Fibroblast of the conjunctiva (primary cell): ENCODE results near the gene ST6GALNAC3.

ENCODE experiments used
- DNase-seq: peaks from one replicate; pipeline ENCODE4 v3.0.0-alpha.2; 2010; ENCODE audit warnings: low read depth

Gene ST6GALNAC3

DNA sequence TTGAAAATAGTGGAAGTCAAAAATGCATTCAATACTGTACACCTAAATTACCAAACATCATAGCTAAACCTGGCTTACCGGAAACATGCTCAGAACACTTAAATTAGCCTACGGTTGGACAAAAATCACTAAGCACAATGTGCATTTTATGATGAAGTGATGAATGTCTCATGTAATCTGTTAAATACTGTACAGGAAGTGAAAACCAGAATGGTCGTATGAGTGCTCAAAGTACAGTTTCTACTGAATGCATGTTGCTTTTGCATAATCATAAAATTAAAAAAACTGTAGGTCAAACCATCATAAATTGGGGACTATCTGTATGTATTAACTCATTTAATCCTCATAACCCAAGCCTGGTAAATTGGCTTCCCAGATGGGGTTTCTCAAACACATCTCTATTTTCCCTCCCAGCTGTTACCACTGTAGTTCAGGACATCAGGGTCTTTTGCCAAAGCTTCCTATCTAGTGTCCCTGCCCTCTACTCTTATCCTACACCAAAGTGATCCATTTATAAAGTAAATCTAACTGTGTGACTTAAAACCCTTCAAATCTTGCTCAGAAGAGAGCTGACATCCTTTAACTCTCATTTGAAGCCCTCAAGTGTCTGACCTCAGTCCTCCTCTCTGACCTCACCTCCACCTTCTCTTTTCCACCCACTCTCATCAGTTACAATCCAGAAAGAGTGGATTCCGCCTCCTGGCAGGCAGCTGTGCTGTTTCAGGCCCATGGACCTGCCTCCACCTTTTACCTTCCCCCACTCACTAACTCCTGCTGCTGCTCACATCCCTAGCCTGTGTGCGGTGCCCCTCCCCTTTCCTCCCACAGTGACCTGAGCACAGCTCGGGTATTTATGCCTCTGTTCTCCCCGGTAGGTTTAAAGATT lies 436.4 kb downstream of the ST6GALNAC3 start:
- no peak for DNase-seq

DNA sequence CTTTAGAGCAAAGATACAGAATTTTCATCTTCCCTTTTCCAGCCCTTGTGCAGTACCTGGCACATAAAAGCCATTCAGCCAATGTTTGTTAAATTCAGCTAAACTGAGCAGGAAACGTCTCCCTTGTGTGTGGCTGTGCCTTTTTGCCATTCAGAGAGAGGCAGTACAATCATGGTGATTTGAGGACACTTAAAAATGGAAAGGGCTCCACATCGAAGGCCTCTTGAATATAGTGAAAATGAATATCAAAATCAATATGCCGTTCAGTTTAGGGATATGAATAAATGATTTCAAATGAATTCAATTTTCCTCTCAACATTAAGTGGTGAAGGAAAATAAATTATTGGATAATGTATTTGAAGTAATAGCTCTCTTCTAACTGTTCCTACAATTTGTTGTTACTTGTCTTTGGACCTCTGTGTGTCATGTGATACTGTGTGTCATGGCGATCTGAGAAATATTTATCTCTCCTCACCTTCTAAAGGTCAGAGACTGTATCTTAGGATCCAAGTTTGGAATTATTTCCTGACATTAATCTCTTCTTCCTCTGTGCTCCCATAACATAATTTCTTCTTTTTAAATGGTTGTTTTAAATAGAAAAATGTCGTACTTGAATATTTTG lies 437.1 kb downstream of the ST6GALNAC3 start:
- DNase-seq, result no peak

DNA sequence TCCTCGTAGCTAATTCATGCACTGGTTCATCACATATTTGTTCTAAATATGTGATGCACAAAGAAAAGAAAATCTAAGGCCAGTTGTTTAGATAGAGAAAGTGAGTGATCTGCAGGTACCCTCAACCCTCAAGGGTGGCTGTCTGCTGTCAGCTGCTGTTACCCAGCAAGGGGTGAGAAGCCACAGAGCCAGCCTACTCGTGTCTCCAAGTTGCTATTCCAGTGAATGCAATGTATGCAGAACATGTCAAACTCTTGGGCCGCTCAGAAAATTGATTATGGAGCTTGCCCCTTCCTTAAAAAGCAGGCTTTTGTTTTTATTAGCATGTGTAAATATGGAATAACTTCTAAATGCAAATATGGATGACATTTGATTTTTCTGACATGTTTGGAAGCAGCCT lies 456.4 kb downstream of the ST6GALNAC3 start:
- DNase-seq, result no peak

DNA sequence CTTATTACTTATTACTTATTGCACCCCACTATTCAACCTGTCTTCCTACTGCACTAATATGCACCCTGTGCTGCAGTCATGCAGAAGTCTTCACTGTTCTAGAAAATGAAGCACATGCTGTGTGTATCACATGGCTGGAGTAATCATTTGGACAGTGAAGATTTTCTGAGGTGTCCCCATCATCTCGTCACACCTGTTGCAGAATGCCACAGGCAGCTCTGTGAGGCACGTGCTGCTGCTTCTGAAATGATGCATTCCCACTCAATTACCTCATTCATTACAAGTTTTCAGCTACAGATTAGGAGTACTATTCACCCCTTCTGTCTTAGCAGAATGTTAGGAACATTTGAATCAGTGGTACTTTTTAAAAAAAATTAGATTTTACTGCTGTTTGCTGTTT lies 467.1 kb downstream of the ST6GALNAC3 start:
- no peak for DNase-seq

GRCh38 chr1:76542359-76542758 lies 467.8 kb downstream of the ST6GALNAC3 start:
- DNase-seq, result no peak

DNA sequence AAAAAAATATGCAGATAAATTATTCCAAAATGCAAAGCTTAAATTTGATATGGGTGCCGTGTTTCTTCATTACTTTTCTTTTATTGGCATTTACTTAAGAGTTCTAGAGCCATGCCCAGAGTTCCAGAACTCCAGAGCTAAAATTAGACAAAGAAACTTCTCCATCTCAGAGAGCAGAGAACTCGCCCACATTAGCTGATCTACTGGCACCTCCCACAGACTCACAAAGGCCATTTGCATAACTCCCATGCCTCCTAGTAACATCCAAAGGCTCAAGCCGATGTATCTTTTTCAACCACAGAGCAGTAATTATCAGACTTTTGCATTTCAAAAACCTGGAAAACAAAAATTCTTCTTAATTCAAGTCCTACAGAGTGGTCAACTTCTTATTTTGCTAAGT lies 468.9 kb downstream of the ST6GALNAC3 start:
- DNase-seq, result no peak

- DNase-seq, result no peak
Observed at GRCh38 chr1:76546354-76546933, 471.9 kb downstream of the ST6GALNAC3 start.

- DNase-seq, result no peak
Observed at GRCh38 chr1:76547916-76548315, 473.4 kb downstream of the ST6GALNAC3 start.

DNA sequence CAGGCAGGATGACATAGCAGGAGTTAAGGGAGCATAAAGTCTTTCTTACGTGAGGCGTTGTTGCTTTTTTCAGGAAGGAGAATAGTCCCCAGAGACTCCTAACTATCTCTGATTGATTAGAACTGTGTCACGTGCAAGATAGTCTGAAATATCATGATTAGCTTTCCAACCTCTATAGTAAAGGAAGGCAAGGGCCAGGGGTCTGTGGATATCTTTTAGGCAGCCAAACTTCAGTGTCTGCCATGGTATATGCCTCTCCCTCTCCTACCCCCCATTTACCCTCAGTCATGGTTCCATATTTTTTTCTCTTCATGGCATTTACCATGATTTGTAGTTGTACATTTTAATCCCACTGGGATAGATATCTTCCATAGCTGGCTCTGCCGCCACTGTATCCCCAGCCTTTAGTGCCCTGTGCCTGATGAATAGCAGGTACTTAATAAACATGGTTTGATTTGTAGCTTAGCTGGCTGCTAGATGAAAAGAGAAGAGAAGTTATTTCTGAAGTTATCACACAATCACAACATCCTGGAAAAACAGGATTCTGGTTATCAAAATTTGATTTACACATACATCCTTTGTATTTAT lies 474.1 kb downstream of the ST6GALNAC3 start:
- no peak for DNase-seq

GRCh38 chr1:76554283-76554682 lies 479.7 kb downstream of the ST6GALNAC3 start:
- DNase-seq, result no peak

- no peak for DNase-seq
Observed at GRCh38 chr1:76562292-76562691, 487.7 kb downstream of the ST6GALNAC3 start.

DNA sequence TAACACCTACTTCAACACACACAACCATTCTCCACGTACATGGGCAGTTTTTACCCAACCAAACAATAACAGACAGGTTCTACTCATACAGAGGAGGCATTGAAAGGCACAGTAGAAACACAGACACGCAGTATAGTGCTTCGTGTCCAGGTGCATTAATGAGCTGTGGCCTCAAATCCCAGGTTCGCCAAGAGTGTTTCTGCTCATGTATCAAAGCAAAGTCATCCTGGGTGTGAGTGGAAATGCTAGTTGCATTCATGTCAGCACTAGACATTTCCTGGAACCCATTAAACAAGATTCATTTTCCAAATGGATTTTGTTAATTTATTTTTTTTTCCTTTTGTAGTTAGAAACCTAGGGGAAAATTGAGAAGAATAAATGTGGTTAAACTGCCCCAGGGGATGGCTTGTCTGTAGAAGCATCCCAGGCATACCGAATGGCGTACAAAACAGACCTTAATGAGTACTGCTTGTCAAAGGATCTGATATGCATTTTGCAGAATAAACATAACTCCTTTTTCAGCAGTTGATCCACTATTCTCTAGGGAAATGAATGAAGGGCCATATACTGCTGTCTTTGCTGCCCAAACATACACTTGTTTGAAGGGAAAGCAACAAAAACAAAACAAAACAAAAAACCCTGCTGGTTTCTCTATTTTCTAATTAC lies 494.2 kb downstream of the ST6GALNAC3 start:
- DNase-seq, result no peak

- no peak for DNase-seq
Observed at GRCh38 chr1:76571248-76571647, 496.7 kb downstream of the ST6GALNAC3 start.

DNA sequence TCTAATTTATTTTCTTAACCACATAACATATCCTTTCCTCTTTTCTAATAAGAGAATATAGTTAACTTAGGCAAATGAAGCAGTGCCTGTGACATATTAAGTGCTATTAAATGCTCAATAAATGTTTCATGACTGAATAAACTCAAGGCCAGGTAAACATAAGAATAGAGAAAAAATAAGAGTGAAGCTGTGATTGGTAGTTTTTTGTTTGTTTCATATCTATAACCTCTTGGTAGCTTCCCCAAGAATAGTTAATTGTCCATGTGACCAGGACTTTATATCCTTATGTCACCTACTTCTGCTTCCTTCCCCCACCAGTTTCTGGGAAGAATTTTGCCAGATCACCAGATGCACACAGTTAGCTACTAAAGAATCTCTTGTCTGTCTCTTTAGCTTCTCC lies 497.7 kb downstream of the ST6GALNAC3 start:
- no peak for DNase-seq

DNA sequence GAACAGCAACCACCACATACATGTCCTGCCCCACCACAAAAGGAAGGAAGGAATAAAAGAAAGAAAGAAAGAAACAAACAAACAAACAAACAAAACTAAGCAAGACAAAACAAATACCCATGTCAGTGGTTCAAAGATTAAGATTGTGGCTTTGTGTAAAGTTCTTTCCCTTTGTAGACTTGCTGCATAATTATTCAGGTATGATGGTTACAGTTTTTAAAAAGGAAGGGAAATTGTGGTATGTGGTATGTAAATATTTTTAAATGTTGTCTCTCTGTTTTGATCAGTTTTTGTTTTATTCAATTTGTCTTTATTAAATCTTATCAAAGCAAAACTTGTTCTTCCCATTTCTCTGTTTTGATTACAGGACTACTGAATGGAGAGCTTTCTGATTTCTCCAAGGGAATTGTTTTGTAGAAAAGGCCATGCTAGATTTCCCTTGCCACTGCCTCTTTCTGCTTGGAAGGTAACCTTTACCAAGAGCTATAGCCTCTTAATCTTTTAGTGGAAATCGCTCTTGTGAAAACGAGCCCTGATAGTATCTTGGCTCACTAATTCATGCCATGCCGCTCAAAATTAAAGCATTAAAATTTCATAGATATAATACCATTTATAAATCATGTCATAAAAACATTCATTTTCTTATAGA lies 502.5 kb downstream of the ST6GALNAC3 start:
- DNase-seq, result no peak

- no peak for DNase-seq
Observed at GRCh38 chr1:76577525-76578185, 503.1 kb downstream of the ST6GALNAC3 start.

DNA sequence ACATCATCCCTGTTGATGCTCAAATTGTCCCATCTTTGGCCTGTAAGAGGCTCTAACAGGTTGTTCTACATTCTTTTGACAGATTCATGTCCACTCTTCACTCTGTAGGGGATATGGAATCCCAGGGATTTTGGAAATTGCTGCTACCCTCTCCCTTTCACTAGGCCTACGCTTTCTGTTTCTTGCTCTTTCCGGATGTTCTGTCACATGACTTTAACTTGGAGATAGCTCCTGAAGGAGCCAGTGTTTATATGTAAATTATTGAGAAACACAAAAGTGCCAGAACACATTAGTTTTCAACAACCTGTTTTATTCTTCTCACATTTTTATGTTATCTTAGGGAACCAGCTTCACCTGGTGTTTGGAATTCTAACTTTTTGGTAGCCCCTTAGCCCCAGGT lies 505.7 kb downstream of the ST6GALNAC3 start:
- DNase-seq, result no peak

GRCh38 chr1:76581712-76582111 lies 507.2 kb downstream of the ST6GALNAC3 start:
- DNase-seq, result no peak

DNA sequence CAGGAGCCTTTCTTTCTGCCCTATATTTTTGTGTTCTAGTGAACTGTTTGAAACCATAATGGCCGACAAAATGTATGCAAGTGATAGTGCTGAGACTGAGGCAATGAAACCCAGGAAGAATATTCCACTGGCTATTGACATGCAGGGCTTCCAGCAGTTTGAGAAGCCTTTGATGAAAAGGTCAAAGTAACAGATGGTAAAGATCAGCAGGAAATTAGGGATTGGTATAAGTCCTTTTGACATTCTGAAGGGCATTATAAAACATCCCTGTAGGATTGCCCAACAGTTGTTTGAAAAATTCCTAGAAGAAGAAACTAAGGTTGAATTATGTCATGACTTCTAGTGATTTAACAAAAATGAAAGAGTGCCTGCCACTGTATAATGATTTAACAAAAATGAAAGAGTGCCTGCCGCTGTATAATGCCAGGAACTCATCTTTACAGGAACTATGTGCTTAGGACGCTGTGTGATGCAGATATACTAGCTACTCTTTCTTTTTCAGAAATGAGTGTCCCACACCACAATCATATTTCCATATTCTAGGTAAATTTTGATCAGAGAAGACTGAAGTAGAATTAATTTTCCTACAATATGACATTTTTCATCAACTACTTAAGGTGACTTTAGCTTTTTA lies 508.8 kb downstream of the ST6GALNAC3 start:
- no peak for DNase-seq

DNA sequence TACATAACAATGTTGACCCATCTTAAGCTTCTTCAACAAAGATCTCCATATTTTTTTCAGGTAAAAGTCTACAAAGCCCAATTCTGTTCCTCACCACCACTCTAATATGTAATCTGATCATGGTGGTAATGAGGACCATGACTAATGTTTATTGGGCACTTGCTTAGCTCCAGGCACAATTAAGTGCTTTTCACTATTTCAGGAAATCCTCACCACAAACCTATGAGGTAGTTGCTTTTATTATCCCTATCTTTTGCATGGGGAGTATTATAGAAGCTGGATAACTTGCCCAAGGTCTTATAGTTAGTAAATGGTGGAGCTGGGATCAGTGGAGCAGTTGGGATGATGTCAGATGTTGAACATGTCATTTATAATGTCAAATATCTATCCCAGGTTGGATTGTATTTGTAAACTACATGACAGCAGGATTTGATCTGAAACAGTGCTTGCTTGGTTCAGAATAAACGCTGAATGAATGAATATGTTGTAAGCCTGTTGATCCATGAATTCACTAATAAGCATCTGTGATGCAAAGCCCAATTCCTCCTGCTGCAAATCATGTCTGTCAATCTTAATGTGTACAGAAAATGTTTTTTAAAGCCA lies 509.4 kb downstream of the ST6GALNAC3 start:
- no peak for DNase-seq
